HCEC 1CT (cell line): Measurements from ENCODE around the gene GPR149.

ENCODE experiments used
- DNase-seq: peaks from one replicate; pipeline ENCODE4 v3.0.0-alpha.2; 2017

GPR149 gene

DNA sequence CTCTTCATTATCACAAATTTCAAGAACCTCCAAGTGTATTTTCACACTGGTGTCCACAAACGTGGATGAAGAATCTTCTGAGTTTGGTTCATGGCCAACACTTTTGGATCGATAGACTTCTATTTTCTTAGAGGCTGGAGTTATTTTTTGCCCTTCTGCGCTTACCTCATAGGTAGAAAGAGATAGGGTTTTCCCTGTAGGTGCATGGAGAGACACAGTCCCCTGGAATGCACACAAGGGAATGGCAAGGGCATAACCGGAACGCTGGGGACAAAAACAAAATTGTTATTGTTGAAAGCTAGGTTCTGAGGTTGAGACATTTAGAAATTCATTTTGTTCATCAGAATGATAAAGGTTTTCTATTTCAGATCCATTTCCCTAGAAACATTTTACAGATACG lies 92.0 kb downstream of the GPR149 start:
- no peak for DNase-seq

DNA sequence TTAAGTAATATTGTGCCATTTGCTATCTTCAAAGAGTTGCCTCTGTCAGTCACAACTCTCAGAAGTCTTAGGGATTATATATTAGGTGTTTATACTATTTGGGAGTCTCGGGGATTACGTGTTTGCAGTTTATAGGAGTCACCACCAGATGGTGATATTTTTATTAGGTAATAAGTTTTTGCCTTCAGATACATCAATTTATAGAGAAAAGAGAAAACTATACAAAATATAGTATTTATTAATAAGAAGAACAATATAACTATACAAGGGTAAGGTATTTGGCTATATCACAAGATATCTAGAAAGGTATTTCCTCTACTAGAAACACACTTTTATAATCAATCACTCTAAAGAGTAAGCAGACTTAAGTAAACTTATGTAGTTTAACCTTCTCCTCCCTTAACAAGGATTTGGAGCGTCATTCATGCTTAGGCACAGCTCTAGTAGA lies 95.0 kb downstream of the GPR149 start:
- DNase-seq, result peak; percentile 58

DNA sequence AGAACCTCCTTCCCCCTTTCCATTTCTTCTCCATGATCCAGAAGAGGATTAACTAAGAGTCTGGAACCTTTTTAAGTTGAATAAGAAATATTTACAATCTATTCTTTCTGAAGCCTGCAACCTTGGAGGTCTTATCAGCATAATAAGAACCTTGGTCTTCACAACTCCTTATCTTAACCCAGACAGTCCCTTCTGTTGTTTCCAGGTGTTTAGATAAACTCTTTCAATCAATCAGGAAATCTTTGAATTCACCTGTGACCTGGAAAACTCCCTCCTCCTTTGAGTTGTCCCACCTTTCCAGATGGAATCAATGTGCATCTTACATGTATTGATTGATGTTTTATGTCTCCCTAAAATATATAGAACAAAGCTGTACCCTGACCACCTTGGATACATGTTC lies 102.1 kb downstream of the GPR149 start:
- no peak for DNase-seq

DNA sequence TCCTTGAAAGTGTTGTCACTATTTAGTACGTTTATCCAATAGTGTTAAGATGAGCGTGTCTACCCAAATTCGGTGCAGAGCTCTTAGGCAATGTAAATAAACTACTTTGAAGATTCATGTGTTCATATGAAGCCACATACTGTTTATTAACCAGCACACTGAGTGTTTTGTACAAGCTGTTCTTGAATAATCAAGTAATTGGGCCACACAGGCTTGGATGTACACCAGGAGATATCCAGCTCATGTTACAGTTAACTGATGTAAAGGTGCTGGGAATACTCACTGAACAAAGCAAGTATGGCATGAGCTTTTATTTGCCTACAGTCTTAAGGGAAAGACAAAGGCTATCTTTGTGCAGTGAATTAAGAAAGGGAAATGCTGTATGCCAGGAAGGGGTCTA lies 105.1 kb downstream of the GPR149 start:
- DNase-seq, result no peak

DNA sequence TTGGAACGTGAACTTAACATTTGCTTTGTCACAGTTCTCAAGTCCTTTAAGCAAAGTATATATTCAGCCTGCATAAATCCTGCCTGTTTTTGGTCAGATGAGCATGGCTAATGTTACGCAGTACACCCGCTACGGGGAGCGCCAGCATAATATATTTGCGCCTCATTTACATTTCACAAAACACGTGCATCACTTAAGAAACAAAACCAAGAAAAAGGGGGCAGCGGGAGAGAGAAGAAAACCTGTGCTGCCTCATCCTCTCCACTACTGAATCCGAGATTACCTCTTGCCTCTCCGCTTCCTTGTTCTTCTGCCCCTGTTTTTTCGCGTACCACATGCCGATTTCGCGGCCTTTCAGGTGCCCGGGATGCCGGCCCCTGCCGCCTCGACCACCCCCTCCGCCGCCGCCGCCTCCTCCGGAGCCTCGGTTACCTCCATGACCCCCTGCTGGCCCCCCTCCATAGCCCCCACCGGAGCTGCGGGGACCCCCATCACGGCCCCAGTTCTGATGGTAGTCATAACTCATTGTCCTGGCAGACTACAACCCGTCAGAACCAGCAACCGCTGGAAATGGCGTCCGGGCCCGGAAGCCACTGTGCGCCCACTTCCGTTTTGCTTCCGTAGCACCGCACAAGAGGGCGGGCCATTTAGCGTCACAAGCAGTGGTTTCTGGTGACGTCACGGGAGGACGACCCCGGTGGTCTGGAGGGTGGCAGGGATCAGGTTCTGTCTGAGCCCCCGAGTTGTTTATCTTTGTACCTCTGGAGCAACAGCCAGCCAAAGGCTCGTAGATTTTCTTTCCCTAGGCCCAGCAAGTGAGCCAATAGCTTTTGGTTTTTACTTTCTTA lies 105.9 kb downstream of the GPR149 start, which contains the start of gene DHX36:
Gene DHX36, minus strand, starts transcription at position 597 of the 848 bp plus-strand sequence. Its CDS starts 71 bp downstream, at position 526.
- peak; percentile 89 for DNase-seq

DNA sequence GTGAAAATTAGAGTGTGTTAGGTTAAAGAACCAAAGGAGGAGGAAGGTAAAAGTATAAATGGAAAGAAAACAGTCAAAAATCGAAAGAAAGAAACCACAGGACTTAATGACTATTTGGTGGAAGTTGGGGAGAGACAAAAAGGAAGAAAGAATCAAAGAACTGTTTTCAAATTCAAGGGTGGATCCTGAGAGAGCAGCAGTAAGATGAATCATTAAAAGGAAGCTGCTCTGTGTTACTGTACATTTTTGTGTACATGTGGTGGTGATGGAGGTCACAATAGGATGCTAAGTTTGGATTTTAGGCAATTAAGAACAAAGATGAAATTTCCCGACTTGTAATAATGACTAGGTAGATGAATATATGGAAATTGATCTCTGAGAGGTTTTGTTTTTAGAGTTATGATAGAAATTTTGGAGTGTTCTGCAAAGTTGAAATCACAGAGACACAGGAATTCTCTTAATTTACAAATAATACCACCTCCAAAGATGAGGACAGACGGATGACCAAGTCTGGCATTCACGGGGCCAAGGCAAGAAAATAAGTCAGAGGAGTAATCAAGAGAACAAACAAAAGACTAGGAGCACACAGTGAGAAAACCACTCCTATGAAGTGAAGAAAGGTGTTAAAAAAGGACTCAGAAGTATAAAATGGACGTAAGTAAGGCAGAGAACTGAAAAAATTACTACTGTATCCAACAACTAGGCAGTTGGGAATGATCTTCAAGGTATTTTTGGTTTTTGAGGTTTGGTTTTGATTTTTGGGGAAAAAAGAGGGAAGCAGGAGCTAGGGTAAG lies 112.8 kb downstream of the GPR149 start:
- peak; percentile 52 for DNase-seq

DNA sequence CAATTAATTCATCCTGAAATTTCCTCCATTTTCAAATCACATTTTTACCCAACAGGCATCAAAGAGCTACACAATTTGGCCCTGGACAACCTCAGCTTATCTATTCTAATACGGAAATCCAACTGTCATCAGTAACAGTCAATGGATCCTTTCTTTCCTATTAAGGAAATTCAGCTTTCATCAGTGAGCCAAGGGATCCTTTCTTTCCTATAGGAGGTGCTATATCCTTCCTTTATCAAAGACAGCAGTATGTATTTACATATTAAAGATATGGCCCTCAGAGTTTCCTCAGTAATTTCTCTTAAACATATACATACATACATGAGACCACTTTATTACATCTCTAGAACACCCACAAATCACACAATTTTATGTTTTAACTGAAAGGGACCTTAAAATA lies 115.8 kb downstream of the GPR149 start:
- DNase-seq, result no peak

DNA sequence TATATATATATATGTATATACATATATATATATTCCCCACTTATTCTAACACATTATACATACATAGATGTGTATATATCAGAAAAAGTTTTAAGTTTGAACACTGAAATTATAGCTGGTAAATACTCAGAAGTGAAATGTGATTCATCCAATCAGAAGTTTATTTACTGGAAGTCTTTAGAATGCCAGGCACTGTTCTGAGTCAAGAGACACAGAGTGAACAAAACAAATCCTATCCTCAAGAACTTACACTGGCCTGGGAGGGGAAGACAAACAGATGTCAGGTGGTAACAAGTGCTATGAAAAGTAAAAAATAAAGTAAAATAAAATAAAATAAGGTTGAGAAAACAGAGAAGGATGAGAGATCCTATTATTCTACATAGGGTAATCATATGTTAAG lies 119.2 kb downstream of the GPR149 start:
- peak; percentile 27 for DNase-seq

DNA sequence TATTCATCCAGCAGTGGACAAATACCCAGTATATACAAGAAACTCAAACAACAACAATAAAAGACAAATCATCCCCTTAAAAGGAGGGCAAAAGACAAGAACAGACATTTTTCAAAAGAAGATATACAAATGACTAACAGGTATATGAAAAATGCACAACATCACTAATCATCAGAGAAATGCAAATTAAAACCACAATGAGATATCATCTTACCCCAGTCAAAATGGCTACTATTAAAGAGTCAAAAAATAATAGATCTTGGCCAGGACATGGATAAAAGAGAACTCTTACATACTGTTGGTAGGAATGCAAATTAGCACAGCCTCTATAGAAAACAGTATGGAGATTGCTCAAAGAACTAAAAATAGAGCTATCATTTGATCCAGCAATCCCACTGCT lies 122.6 kb downstream of the GPR149 start:
- no peak for DNase-seq

DNA sequence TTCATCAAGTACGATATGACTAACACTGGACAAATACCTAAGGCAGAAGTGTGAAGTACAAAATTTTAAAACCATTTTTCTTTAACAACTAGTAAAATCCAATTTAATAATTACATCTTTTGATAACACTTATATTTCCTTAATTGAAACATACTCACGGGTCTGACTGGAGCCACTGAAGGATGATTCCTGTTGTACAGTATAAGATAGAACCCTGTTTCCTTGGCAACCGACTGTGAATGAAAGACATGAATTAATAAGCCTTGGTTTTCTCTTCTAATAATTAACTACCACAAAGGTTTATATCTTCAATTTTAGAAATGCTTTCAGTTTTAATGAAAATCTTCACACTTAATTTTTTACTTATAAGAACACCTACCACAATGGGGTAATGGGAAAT lies 125.1 kb downstream of the GPR149 start:
- no peak for DNase-seq

DNA sequence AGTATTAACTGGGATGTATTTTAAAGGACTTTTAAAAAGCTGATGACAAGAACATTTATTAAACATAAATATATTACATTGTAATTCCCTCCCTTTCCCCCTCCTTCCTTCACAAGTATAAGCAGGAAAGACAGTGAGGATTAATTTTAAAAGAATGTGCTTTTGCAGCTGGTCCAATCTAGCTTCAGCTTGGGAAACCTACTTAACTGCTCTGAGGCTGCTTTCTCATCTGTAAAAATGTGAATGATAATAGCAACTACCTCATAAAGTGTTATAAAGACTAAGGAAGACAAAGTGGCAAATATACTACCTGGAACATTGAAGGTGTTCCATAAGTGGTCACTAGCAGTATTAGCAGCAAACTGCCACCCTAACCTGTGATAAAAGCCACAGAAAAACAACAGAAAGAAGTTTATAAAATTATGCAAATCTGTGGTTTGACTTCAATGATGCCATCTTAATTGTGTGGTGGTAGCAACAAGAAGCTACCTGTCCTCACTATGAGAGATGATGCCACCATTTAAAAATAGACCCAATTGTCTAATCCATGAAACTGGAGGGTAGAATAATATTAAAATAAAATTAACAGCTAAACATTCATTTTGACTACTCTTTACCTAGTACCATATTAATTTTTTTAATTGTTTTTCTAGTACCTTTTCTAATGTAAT lies 125.7 kb downstream of the GPR149 start:
- DNase-seq, result peak; percentile 16

DNA sequence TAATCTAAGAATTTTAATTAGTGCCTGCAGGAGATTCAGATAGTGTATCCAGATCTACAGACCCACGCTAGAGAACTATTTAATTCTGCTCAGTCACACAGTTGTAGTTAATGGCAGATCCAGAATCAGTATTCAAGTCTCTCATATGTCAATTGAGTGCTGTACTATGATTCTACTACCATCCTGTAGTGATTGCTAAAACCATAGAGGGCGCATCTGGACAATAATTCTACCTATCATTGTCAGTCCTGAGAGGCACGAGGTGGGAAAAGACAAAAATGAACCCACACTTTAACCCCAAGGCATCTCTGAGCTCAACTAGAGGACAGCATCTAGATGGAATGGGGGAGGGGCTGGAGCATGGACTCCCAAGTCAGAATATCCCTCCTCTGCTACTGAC lies 128.4 kb downstream of the GPR149 start:
- DNase-seq, result no peak

DNA sequence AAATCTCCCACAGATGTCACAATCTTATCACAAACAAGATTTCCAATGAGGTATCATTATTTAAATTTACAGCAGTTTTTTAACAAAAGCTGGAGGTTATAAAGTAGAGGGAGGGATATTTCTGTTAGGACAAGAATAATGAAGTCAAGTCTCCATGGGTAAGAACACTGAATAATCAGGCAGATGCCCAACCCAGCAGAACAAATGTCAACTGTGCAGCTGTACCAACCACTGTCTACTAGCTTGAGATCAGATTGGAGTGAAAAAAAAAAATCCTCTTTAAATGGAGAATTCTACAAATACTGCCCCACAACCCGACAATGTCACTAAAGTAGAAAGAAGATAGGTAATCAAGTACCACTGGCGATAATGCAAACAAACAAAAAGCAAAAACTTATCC lies 136.0 kb downstream of the GPR149 start:
- DNase-seq, result no peak

DNA sequence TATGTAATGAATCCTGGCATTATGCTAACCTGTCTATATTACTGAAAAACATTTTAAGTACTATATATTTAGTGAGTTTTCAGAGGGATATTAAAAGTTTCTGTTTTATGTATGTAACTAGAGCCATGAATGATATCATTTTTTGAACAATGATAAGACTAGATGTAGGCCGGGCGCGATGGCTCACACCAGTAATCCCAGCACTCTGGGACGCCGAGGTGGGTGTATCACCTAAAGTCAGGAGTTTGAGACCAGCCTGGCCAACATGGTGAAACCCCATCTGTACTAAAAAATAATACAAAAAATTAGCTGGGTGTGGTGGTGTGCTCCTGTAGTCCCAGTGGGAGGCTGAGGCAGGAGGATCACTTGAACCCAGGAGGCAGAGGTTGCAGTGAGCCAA lies 139.8 kb downstream of the GPR149 start:
- DNase-seq, result no peak
